Mesenchymal stem cell (in vitro differentiated cells and primary cell): Measurements from ENCODE around the gene CELF2.

Experiments used
- DNase-seq: peaks from one replicate; pipeline ENCODE4 v3.0.0-alpha.2; 2013
- H2AFZ ChIP-seq: one replicate; pipeline ENCODE4 v1.6.1; 2013; ENCODE audit warnings: low read depth, mild to moderate bottlenecking, control low read depth, inconsistent platforms, low read length, moderate library complexity
- H2AK5ac ChIP-seq: 2 replicates; pipeline ENCODE4 v1.6.1; 2013; ENCODE audit warnings: low read length, moderate library complexity, mild to moderate bottlenecking, inconsistent platforms; ENCODE audit not compliant: severe bottlenecking
- H2BK120ac ChIP-seq: one replicate; pipeline ENCODE4 v1.6.1; 2013; ENCODE audit warnings: low read depth, mild to moderate bottlenecking, inconsistent platforms, low read length, moderate library complexity
- H2BK12ac ChIP-seq, 2 experiments: one replicate each; pipeline ENCODE4 v1.6.1; 2013; ENCODE audit warnings: inconsistent platforms in 2 of 2, low read length in 2 of 2, mild to moderate bottlenecking in 2 of 2, moderate library complexity in 2 of 2, control low read depth in 1 of 2
- H2BK15ac ChIP-seq: one replicate; pipeline ENCODE4 v1.6.1; 2013; ENCODE audit warnings: mild to moderate bottlenecking, low read depth, inconsistent platforms; ENCODE audit not compliant: poor library complexity, severe bottlenecking
- H2BK5ac ChIP-seq: 2 replicates; pipeline ENCODE4 v1.6.1; 2013; ENCODE audit warnings: low read depth, mild to moderate bottlenecking, low read length, control low read depth, inconsistent platforms; ENCODE audit not compliant: poor library complexity, severe bottlenecking
- H3K14ac ChIP-seq, 2 experiments: one replicate each; pipeline ENCODE4 v1.6.1; 2013; ENCODE audit warnings: inconsistent platforms in 2 of 2, low read length in 2 of 2, control low read depth in 1 of 2, mild to moderate bottlenecking in 1 of 2, moderate library complexity in 1 of 2
- H3K18ac ChIP-seq, 2 experiments: one replicate each; pipeline ENCODE4 v1.6.1; 2013; ENCODE audit warnings: inconsistent platforms in 2 of 2, low read length in 2 of 2, control low read depth in 1 of 2, low read depth in 1 of 2, mild to moderate bottlenecking in 1 of 2
- H3K23ac ChIP-seq, 2 experiments: one replicate each; pipeline ENCODE4 v1.6.1; 2013; ENCODE audit warnings: inconsistent platforms in 2 of 2, low read length in 2 of 2, mild to moderate bottlenecking in 2 of 2, moderate library complexity in 2 of 2, control low read depth in 1 of 2
- H3K27ac ChIP-seq: 2 replicates; pipeline ENCODE4 v1.5.1; 2013; ENCODE audit warnings: mild to moderate bottlenecking, moderate library complexity, low read length, control low read depth, inconsistent platforms; ENCODE audit not compliant: poor library complexity, severe bottlenecking
- H3K27me3 ChIP-seq, 2 experiments: 2 replicates each; pipeline versions ENCODE4 v1.6.1 to v1.7.0; 2013; ENCODE audit warnings: low read length in 2 of 2, mild to moderate bottlenecking in 2 of 2, moderate library complexity in 2 of 2, control low read depth in 1 of 2, inconsistent platforms in 1 of 2; ENCODE audit not compliant: control insufficient read depth in 1 of 2, insufficient read depth in 1 of 2
- H3K36me3 ChIP-seq, 2 experiments: 2 replicates each; pipeline versions ENCODE4 v1.6.1 to v1.7.0; 2013; ENCODE audit warnings: low read length in 2 of 2, control low read depth in 1 of 2, inconsistent platforms in 1 of 2, low read depth in 1 of 2, mild to moderate bottlenecking in 1 of 2; ENCODE audit not compliant: insufficient read depth in 2 of 2, control insufficient read depth in 1 of 2
- H3K4ac ChIP-seq, 2 experiments: one replicate each; pipeline ENCODE4 v1.6.1; 2013; ENCODE audit warnings: inconsistent platforms in 2 of 2, low read length in 2 of 2, mild to moderate bottlenecking in 2 of 2, moderate library complexity in 2 of 2, control low read depth in 1 of 2, low read depth in 1 of 2
- H3K4me1 ChIP-seq: 2 replicates; pipeline ENCODE4 v1.6.1; 2013; ENCODE audit warnings: low read depth, low read length, control low read depth; ENCODE audit not compliant: control insufficient read depth, insufficient read depth
- H3K4me2 ChIP-seq: 2 replicates; pipeline ENCODE4 v1.6.1; 2013; ENCODE audit warnings: low read length, mild to moderate bottlenecking, inconsistent platforms; ENCODE audit not compliant: poor library complexity, severe bottlenecking
- H3K4me3 ChIP-seq, 2 experiments: 2 replicates each; pipeline versions ENCODE4 v1.5.1 to v1.7.0; 2013; ENCODE audit warnings: low read length in 2 of 2, mild to moderate bottlenecking in 2 of 2, control low read depth in 1 of 2, low read depth in 1 of 2; ENCODE audit not compliant: insufficient read depth in 1 of 2
- H3K79me1 ChIP-seq: replicated peaks from 2 replicates; pipeline ENCODE4 v1.6.1; 2013; ENCODE audit warnings: mild to moderate bottlenecking, control low read depth, low read length, inconsistent platforms; ENCODE audit not compliant: poor library complexity, severe bottlenecking
- H3K9ac ChIP-seq: 2 replicates; pipeline ENCODE4 v1.7.0; 2013; ENCODE audit warnings: mild to moderate bottlenecking, low read length, moderate library complexity
- H3K9me3 ChIP-seq: 2 replicates; pipeline ENCODE4 v1.7.0; 2013; ENCODE audit warnings: mild to moderate bottlenecking, low read length; ENCODE audit not compliant: control insufficient read depth
- H4K8ac ChIP-seq: one replicate; pipeline ENCODE4 v1.6.1; 2013; ENCODE audit warnings: inconsistent platforms, mild to moderate bottlenecking, low read length, moderate library complexity
- H4K91ac ChIP-seq: one replicate; pipeline ENCODE4 v1.6.1; 2013; ENCODE audit warnings: mild to moderate bottlenecking, low read length, inconsistent platforms
- WGBS: methylation state at CpG from one replicate; pipeline ENCODE4 v1.1.7; 2013; ENCODE audit warnings: mixed read lengths; 5-methylcytosine and 5-hydroxymethylcytosine counted together

Gene CELF2

GRCh38 chr10:11095374-11095801 lies 77.7 kb downstream of the CELF2 start:
- no peak overlapping the region for H4K91ac ChIP-seq
- no peak overlapping the region for H3K9ac ChIP-seq
- H3K18ac ChIP-seq, result no peak overlapping the region
- no peaks in the 10 kb centered on the region for H3K27me3 ChIP-seq
- no peak overlapping the region for H4K8ac ChIP-seq
- no peak overlapping the region for H2BK5ac ChIP-seq
- no peak overlapping the region for H3K14ac ChIP-seq
- H3K4me3 ChIP-seq, result no peak overlapping the region
- 80% methylated on average over 12 of the region's 12 CpGs for WGBS
- no peak overlapping the region for H3K23ac ChIP-seq
- H3K4me1 ChIP-seq, result no peaks in the 10 kb centered on the region
- H3K79me1 ChIP-seq, result peaks cover 24% of the 10 kb centered on the region
- no peak overlapping the region for H3K27ac ChIP-seq
- H3K4ac ChIP-seq, result no peak overlapping the region
- no peaks in the 10 kb centered on the region for H3K9me3 ChIP-seq
- no peak overlapping the region for H2AK5ac ChIP-seq
- no peak overlapping the region for H3K4me2 ChIP-seq
- H2BK120ac ChIP-seq, result no peak overlapping the region
- no peak overlapping the region for H2BK15ac ChIP-seq
- peaks cover 0 to 5% of the 10 kb centered on the region in 2 experiments for H3K36me3 ChIP-seq
- DNase-seq, result no peak
- H2AFZ ChIP-seq, result no peak overlapping the region
- no peak overlapping the region for H2BK12ac ChIP-seq

- Histone ChIP-seq H2AFZ (no peak overlapping the region), H3K9ac (no peak overlapping the region), H3K4me3 (no peak overlapping the region), H3K9me3 (no peaks in the 10 kb centered on the region), H3K4me1 (no peaks in the 10 kb centered on the region), H3K14ac (no peak overlapping the region), H3K79me1 (peaks cover 25% of the 10 kb centered on the region), H4K91ac (no peak overlapping the region), H3K27me3 (no peaks in the 10 kb centered on the region), H2BK5ac (no peak overlapping the region), H2AK5ac (no peak overlapping the region), H3K27ac (no peak overlapping the region), H2BK120ac (no peak overlapping the region), H3K23ac (no peak overlapping the region), H3K36me3 (peaks cover 0 to 5% of the 10 kb centered on the region in 2 experiments), H2BK12ac (no peak overlapping the region), H2BK15ac (no peak overlapping the region), H3K4ac (no peak overlapping the region), H4K8ac (no peak overlapping the region), H3K4me2 (no peak overlapping the region), H3K18ac (no peak overlapping the region)
- 66% methylated on average over 2 of the region's 3 CpGs for WGBS
- no peak for DNase-seq
Observed at GRCh38 chr10:11096422-11096821, 78.8 kb downstream of the CELF2 start.

- no peak overlapping the region for H4K8ac ChIP-seq
- peaks cover 25% of the 10 kb centered on the region for H3K79me1 ChIP-seq
- 82% methylated on average over 3 of the region's 3 CpGs for WGBS
- H3K4me2 ChIP-seq, result no peak overlapping the region
- no peak overlapping the region for H2AFZ ChIP-seq
- no peak overlapping the region for H2AK5ac ChIP-seq
- no peak overlapping the region for H3K23ac ChIP-seq
- H2BK5ac ChIP-seq, result no peak overlapping the region
- H3K14ac ChIP-seq, result no peak overlapping the region
- H3K18ac ChIP-seq, result no peak overlapping the region
- no peak overlapping the region for H2BK120ac ChIP-seq
- no peak overlapping the region for H3K4ac ChIP-seq
- H3K9me3 ChIP-seq, result no peaks in the 10 kb centered on the region
- no peak overlapping the region for H2BK12ac ChIP-seq
- H3K4me1 ChIP-seq, result no peaks in the 10 kb centered on the region
- DNase-seq, result no peak
- peaks cover 0 to 5% of the 10 kb centered on the region in 2 experiments for H3K36me3 ChIP-seq
- no peak overlapping the region for H3K4me3 ChIP-seq
- no peak overlapping the region for H3K9ac ChIP-seq
- no peak overlapping the region for H2BK15ac ChIP-seq
- H3K27ac ChIP-seq, result no peak overlapping the region
- no peaks in the 10 kb centered on the region for H3K27me3 ChIP-seq
- H4K91ac ChIP-seq, result no peak overlapping the region
Observed at GRCh38 chr10:11097686-11098085, 80.0 kb downstream of the CELF2 start.

- Histone ChIP-seq H3K27ac (no peak overlapping the region), H3K36me3 (peaks cover 0 to 5% of the 10 kb centered on the region in 2 experiments), H3K4me2 (no peak overlapping the region), H2AK5ac (no peak overlapping the region), H3K79me1 (peaks cover 25% of the 10 kb centered on the region), H3K4ac (no peak overlapping the region), H3K9me3 (no peaks in the 10 kb centered on the region), H2AFZ (no peak overlapping the region), H4K91ac (no peak overlapping the region), H3K14ac (no peak overlapping the region), H3K18ac (no peak overlapping the region), H3K4me3 (no peak overlapping the region), H2BK5ac (no peak overlapping the region), H3K4me1 (no peaks in the 10 kb centered on the region), H2BK15ac (no peak overlapping the region), H2BK120ac (no peak overlapping the region), H3K27me3 (no peaks in the 10 kb centered on the region), H4K8ac (no peak overlapping the region), H3K9ac (peak overlapping the region; percentile 24), H2BK12ac (no peak overlapping the region), H3K23ac (no peak overlapping the region)
- 96% methylated on average over 10 of the region's 10 CpGs for WGBS
- no peak for DNase-seq
Observed at GRCh38 chr10:11098666-11099065, 81.0 kb downstream of the CELF2 start.
